Skeletal muscle satellite cell (primary cell): Measurements from ENCODE around the gene CNTNAP2.

Source experiments
- H3K27me3 ChIP-seq: 2 replicates; pipeline ENCODE4 v1.7.0; 2013; ENCODE audit warnings: low read length; ENCODE audit not compliant: control insufficient read depth, insufficient read depth
- H3K36me3 ChIP-seq: 2 replicates; pipeline ENCODE4 v1.7.0; 2013; ENCODE audit warnings: mild to moderate bottlenecking, control low read depth, low read length; ENCODE audit not compliant: insufficient read depth
- H3K4me1 ChIP-seq: 2 replicates; pipeline ENCODE4 v1.7.0; 2013; ENCODE audit warnings: low read length; ENCODE audit not compliant: control insufficient read depth, insufficient read depth
- H3K4me2 ChIP-seq: 2 replicates; pipeline ENCODE4 v1.7.0; 2013; ENCODE audit warnings: mild to moderate bottlenecking, low read length
- H3K4me3 ChIP-seq: 2 replicates; pipeline ENCODE4 v1.7.0; 2013; ENCODE audit warnings: low read length
- H3K9ac ChIP-seq: 2 replicates; pipeline ENCODE4 v1.7.0; 2013; ENCODE audit warnings: mild to moderate bottlenecking, low read depth, low read length, moderate library complexity
- H3K9me3 ChIP-seq: replicated peaks from 2 replicates; pipeline ENCODE4 v1.7.0; 2013; ENCODE audit warnings: mild to moderate bottlenecking, control low read depth, low read length

Gene CNTNAP2

GRCh38 chr7:147980826-147981813 is 1864.5 kb downstream of the CNTNAP2 start:
- Histone ChIP-seq H3K27me3 (no peaks in the 10 kb centered on the region), H3K9me3 (peaks cover 4% of the 10 kb centered on the region), H3K36me3 (no peaks in the 10 kb centered on the region), H3K4me1 (no peaks in the 10 kb centered on the region), H3K4me2 (no peak overlapping the region), H3K9ac (no peak overlapping the region), H3K4me3 (no peak overlapping the region)

- no peaks in the 10 kb centered on the region for H3K36me3 ChIP-seq
- H3K9ac ChIP-seq, result no peak overlapping the region
- H3K4me3 ChIP-seq, result no peak overlapping the region
- H3K4me1 ChIP-seq, result no peaks in the 10 kb centered on the region
- H3K27me3 ChIP-seq, result no peaks in the 10 kb centered on the region
- H3K9me3 ChIP-seq, result peaks cover 4% of the 10 kb centered on the region
- no peak overlapping the region for H3K4me2 ChIP-seq
Observed at GRCh38 chr7:147982307-147982706, 1865.7 kb downstream of the CNTNAP2 start.

- Histone ChIP-seq H3K4me1 (no peaks in the 10 kb centered on the region), H3K4me2 (no peak overlapping the region), H3K9me3 (peaks cover 4% of the 10 kb centered on the region), H3K27me3 (no peaks in the 10 kb centered on the region), H3K4me3 (no peak overlapping the region), H3K9ac (no peak overlapping the region), H3K36me3 (no peaks in the 10 kb centered on the region)
Observed at GRCh38 chr7:147984265-147984664, 1867.7 kb downstream of the CNTNAP2 start.

- H3K27me3 ChIP-seq, result no peaks in the 10 kb centered on the region
- no peaks in the 10 kb centered on the region for H3K4me1 ChIP-seq
- H3K4me2 ChIP-seq, result no peak overlapping the region
- H3K9me3 ChIP-seq, result no peaks in the 10 kb centered on the region
- no peak overlapping the region for H3K9ac ChIP-seq
- H3K4me3 ChIP-seq, result no peak overlapping the region
- no peaks in the 10 kb centered on the region for H3K36me3 ChIP-seq
Observed at GRCh38 chr7:147990079-147990478, 1873.5 kb downstream of the CNTNAP2 start.

GRCh38 chr7:147990942-147991341 is 1874.3 kb downstream of the CNTNAP2 start:
- Histone ChIP-seq H3K9ac (no peak overlapping the region), H3K27me3 (no peaks in the 10 kb centered on the region), H3K9me3 (no peaks in the 10 kb centered on the region), H3K4me2 (no peak overlapping the region), H3K36me3 (no peaks in the 10 kb centered on the region), H3K4me1 (no peaks in the 10 kb centered on the region), H3K4me3 (no peak overlapping the region)

- Histone ChIP-seq H3K27me3 (no peaks in the 10 kb centered on the region), H3K4me3 (no peak overlapping the region), H3K9me3 (no peaks in the 10 kb centered on the region), H3K4me2 (no peak overlapping the region), H3K9ac (no peak overlapping the region), H3K4me1 (no peaks in the 10 kb centered on the region), H3K36me3 (no peaks in the 10 kb centered on the region)
Observed at GRCh38 chr7:147992698-147993097, 1876.1 kb downstream of the CNTNAP2 start.

- Histone ChIP-seq H3K27me3 (no peaks in the 10 kb centered on the region), H3K36me3 (no peaks in the 10 kb centered on the region), H3K4me1 (no peaks in the 10 kb centered on the region), H3K4me3 (no peak overlapping the region), H3K4me2 (no peak overlapping the region), H3K9me3 (peaks cover 4% of the 10 kb centered on the region), H3K9ac (no peak overlapping the region)
Observed at GRCh38 chr7:147997636-147998035, 1881.0 kb downstream of the CNTNAP2 start.

GRCh38 chr7:147999962-148000361 is 1883.4 kb downstream of the CNTNAP2 start:
- no peaks in the 10 kb centered on the region for H3K27me3 ChIP-seq
- no peak overlapping the region for H3K4me3 ChIP-seq
- H3K4me1 ChIP-seq, result no peaks in the 10 kb centered on the region
- no peak overlapping the region for H3K4me2 ChIP-seq
- H3K9ac ChIP-seq, result no peak overlapping the region
- no peaks in the 10 kb centered on the region for H3K36me3 ChIP-seq
- peaks cover 4% of the 10 kb centered on the region for H3K9me3 ChIP-seq

- no peaks in the 10 kb centered on the region for H3K36me3 ChIP-seq
- H3K4me1 ChIP-seq, result no peaks in the 10 kb centered on the region
- no peak overlapping the region for H3K4me3 ChIP-seq
- no peak overlapping the region for H3K4me2 ChIP-seq
- no peaks in the 10 kb centered on the region for H3K9me3 ChIP-seq
- H3K27me3 ChIP-seq, result no peaks in the 10 kb centered on the region
- H3K9ac ChIP-seq, result no peak overlapping the region
Observed at GRCh38 chr7:148011753-148012152, 1895.2 kb downstream of the CNTNAP2 start.

- Histone ChIP-seq H3K27me3 (no peaks in the 10 kb centered on the region), H3K36me3 (no peaks in the 10 kb centered on the region), H3K4me2 (no peak overlapping the region), H3K4me3 (no peak overlapping the region), H3K4me1 (no peaks in the 10 kb centered on the region), H3K9me3 (no peaks in the 10 kb centered on the region), H3K9ac (no peak overlapping the region)
Observed at GRCh38 chr7:148014001-148014400, 1897.4 kb downstream of the CNTNAP2 start.

- H3K27me3 ChIP-seq, result no peaks in the 10 kb centered on the region
- no peaks in the 10 kb centered on the region for H3K9me3 ChIP-seq
- H3K36me3 ChIP-seq, result no peaks in the 10 kb centered on the region
- no peaks in the 10 kb centered on the region for H3K4me1 ChIP-seq
- no peak overlapping the region for H3K4me3 ChIP-seq
- H3K4me2 ChIP-seq, result no peak overlapping the region
- H3K9ac ChIP-seq, result no peak overlapping the region
Observed at GRCh38 chr7:148014541-148014940, 1897.9 kb downstream of the CNTNAP2 start.

- Histone ChIP-seq H3K4me2 (no peak overlapping the region), H3K36me3 (no peaks in the 10 kb centered on the region), H3K4me1 (no peaks in the 10 kb centered on the region), H3K9ac (no peak overlapping the region), H3K9me3 (no peaks in the 10 kb centered on the region), H3K27me3 (no peaks in the 10 kb centered on the region), H3K4me3 (no peak overlapping the region)
Observed at GRCh38 chr7:148017126-148017525, 1900.5 kb downstream of the CNTNAP2 start.
